ENCODE data around the gene GALNTL6. TPM values are rescaled to one million over a fixed set of nuclear protein-coding genes. Genes with fewer than 3 reads are reported as not detected.

Gene GALNTL6
- total RNA-seq, 1 experiment from 2014 or later, result not detected

DNA sequence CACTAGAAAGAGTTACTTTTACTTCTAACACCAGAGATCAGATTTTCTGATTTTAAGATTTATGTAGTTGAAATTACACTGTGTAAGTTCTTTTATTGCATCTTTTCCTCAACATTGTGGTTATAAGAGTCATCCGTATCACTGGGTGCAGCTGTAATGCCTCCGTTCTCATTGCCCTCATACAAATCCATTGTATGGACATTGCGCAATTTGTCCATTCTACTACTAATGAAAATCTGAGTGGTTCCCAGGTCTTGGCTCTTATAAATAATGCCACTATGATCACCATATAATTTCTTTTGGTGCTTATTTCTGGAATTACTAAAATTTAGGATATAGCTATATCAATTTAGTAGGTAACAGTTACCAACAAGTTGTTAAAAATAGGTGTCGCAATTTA, 741.4 kb downstream of the GALNTL6 start:
- H3K79me2 ChIP-seq (ENCODE audit: insufficient read depth, low read length), result no peaks in the 10 kb centered on the region
- no peaks in the 10 kb centered on the region for H3K23me2 ChIP-seq (ENCODE audit: insufficient read length, low read depth, low read length, poor library complexity, severe bottlenecking)
- no peak overlapping the region for H3K14ac ChIP-seq (ENCODE audit: insufficient read depth, low read length)
- H3K4me2 ChIP-seq (ENCODE audit: insufficient read depth, insufficient read length, low read length), result no peak overlapping the region
- Mint-ChIP-seq H3K4me3 (no peak overlapping the region), H3K36me3 (ENCODE audit: insufficient read depth in 1 of 3, low read depth in 3 of 3) (peaks cover 0 to 2% (median 0%) of the 10 kb centered on the region in 3 experiments; a peak in 2 of 7 replicates), H3K9me3 (no peaks in the 10 kb centered on the region), H3K27ac (no peak overlapping the region), H3K27me3 (ENCODE audit: low read depth) (no peaks in the 10 kb centered on the region), H3K4me1 (peaks cover 26 to 31% of the 10 kb centered on the region in 2 experiments)
- no peaks in the 10 kb centered on the region for H4K20me1 ChIP-seq (ENCODE audit: control insufficient read depth, insufficient read depth, insufficient read length)
- H3K4ac ChIP-seq (ENCODE audit: low read depth, low read length), result no peak overlapping the region
- no peak overlapping the region for H3K23ac ChIP-seq (ENCODE audit: insufficient read length, low read depth, low read length)
- no peaks in the 10 kb centered on the region for H3K27me3 ChIP-seq (ENCODE audit: insufficient read depth, low read length)
- no peak overlapping the region for H2BK12ac ChIP-seq (ENCODE audit: insufficient read length, low read depth, low read length)
- H3K56ac ChIP-seq (ENCODE audit: insufficient read length, low read depth, low read length), result no peak overlapping the region
- no peak overlapping the region for H3K9ac ChIP-seq (ENCODE audit: extremely low read depth, insufficient read length, low read length)
- no peak overlapping the region for H4K91ac ChIP-seq (ENCODE audit: insufficient read length, low read depth, low read length)
- H2BK120ac ChIP-seq (ENCODE audit: low read depth, low read length, poor library complexity, severe bottlenecking), result no peak overlapping the region
- no peaks in the 10 kb centered on the region for H3K79me1 ChIP-seq (ENCODE audit: insufficient read depth, low read depth, low read length, poor library complexity, severe bottlenecking)
- no peak overlapping the region for H2BK15ac ChIP-seq (ENCODE audit: low read depth, low read length)
- no peak for TF ChIP-seq CTCF (conservative IDR thresholded peaks at IDR 0.05)
- no peak for DNase-seq
- no peak overlapping the region for H2AK5ac ChIP-seq (ENCODE audit: insufficient read length, low read length)
- no peak overlapping the region for H2BK20ac ChIP-seq (ENCODE audit: low read depth, low read length, poor library complexity, severe bottlenecking)
- H3T11ph ChIP-seq (ENCODE audit: low read length), result no peak overlapping the region
- WGBS (ENCODE audit: extremely low coverage, insufficient read length, low lambda C conversion rate), result no CpG with 5 or more reads among the region's 4 CpGs
- H4K8ac ChIP-seq (replicated peaks; ENCODE audit: insufficient read length, low read depth, low read length), result no peak overlapping the region
- no peak overlapping the region for H4K5ac ChIP-seq (ENCODE audit: insufficient read length, low read depth, low read length)
- H2BK5ac ChIP-seq (ENCODE audit: insufficient read length, low read length), result no peak overlapping the region
- no peak overlapping the region for H3K18ac ChIP-seq (ENCODE audit: insufficient read length, low read depth, low read length)
- H3K27ac ChIP-seq (ENCODE audit: insufficient read length, low read depth, low read length), result no peak overlapping the region
- no peaks in the 10 kb centered on the region; the same call in 1 of the 2 replicates for H3K4me1 ChIP-seq (ENCODE audit: insufficient read depth, low read length)
- H3K9me3 ChIP-seq (ENCODE audit: control insufficient read depth, low read depth, low read length), result no peaks in the 10 kb centered on the region
- no peak overlapping the region for H2AFZ ChIP-seq (ENCODE audit: low read length)
